Measurements from ENCODE around the gene WFDC1.
"Not testable (repeated sequence)": the region's sequence is repeated elsewhere in the genome, so short reads cannot be mapped to it uniquely, and the experiment has no call there.

The WFDC1 gene

DNA sequence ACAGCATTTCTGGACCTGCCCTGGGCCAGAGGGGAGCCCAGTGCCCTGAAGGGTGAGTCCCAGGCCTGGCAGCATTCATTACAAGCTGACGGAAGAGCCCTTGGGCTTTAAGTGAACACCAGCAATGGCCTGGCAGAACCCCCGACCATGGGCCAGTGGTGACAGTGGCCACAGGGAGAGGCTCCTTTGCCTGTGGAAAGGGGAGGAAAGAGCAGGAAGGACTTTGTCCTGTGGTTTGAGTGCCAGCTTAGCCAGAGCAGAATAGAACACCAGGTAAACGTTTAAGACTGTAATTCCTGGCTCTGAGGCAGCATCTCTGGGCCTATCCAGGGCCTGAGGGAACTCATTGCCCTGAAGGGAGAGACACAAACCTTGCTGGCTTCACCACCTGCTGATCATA lies 39.4 kb downstream of the WFDC1 start:
- no peaks in the 10 kb centered on the region for H3K4me1 ChIP-seq (ENCODE audit: insufficient read depth, low read length, poor library complexity, severe bottlenecking)
- H3K27me3 ChIP-seq (ENCODE audit: insufficient read depth, low read length, poor library complexity, severe bottlenecking) = no peaks in the 10 kb centered on the region
- H3K9me3 ChIP-seq (ENCODE audit: insufficient read depth, low read depth, low read length) = no peaks in the 10 kb centered on the region

DNA sequence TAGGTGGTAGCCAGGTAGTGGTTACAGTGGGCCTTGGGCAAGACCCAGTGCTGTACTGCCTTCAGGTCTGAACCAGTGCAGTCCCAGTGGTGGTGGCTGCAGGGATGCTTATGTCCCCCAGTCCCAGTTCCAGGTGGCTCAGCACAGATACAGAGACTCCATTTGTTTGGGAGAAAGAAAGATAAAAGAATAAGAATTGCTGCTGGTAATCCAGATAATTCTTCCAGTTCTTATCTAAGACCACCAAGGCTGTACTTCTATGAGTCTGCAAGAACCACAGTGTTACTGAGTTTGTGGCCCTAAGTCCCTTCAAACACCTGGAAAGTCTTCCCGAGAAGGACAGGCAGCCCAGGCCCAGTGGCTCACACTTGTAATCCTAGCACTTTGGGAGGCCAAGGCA lies 39.8 kb downstream of the WFDC1 start:
- Histone ChIP-seq H3K9me3 (ENCODE audit: insufficient read depth, low read depth, low read length) (no peaks in the 10 kb centered on the region), H3F3A (ENCODE audit: low read depth) (no peaks in the 10 kb centered on the region), H3K9me2 (replicated peaks; ENCODE audit: low read depth, low read length) (no peaks in the 10 kb centered on the region), H2AFZ (ENCODE audit: low read length) (no peak overlapping the region), H3K9ac (ENCODE audit: low read depth, low read length, poor library complexity, severe bottlenecking) (no peak overlapping the region), H3K36me3 (ENCODE audit: insufficient read depth, low read length) (no peaks in the 10 kb centered on the region), H3K4me3 (ENCODE audit: low read length, poor library complexity, severe bottlenecking) (no peak overlapping the region), H3K4me2 (ENCODE audit: low read depth, low read length, poor library complexity, severe bottlenecking) (no peak overlapping the region), H4K20me1 (ENCODE audit: insufficient read depth, low read length, poor library complexity, severe bottlenecking) (no peaks in the 10 kb centered on the region), H3K79me2 (ENCODE audit: insufficient read depth, low read length) (no peaks in the 10 kb centered on the region), H3K27me3 (ENCODE audit: insufficient read depth, low read length, poor library complexity, severe bottlenecking) (no peaks in the 10 kb centered on the region), H3K4me1 (ENCODE audit: insufficient read depth, low read length, poor library complexity, severe bottlenecking) (no peaks in the 10 kb centered on the region)
- TF ChIP-seq, protein P1, sequence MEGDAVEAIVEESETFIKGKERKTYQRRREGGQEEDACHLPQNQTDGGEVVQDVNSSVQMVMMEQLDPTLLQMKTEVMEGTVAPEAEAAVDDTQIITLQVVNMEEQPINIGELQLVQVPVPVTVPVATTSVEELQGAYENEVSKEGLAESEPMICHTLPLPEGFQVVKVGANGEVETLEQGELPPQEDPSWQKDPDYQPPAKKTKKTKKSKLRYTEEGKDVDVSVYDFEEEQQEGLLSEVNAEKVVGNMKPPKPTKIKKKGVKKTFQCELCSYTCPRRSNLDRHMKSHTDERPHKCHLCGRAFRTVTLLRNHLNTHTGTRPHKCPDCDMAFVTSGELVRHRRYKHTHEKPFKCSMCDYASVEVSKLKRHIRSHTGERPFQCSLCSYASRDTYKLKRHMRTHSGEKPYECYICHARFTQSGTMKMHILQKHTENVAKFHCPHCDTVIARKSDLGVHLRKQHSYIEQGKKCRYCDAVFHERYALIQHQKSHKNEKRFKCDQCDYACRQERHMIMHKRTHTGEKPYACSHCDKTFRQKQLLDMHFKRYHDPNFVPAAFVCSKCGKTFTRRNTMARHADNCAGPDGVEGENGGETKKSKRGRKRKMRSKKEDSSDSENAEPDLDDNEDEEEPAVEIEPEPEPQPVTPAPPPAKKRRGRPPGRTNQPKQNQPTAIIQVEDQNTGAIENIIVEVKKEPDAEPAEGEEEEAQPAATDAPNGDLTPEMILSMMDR (conservative IDR thresholded peaks at IDR 0.05; ENCODE audit: low read length) = no peak
- no peak for TF ChIP-seq EZH2phosphoT487 (IDR thresholded peaks at IDR 0.05; ENCODE audit: borderline replicate concordance)

More for the DNA sequence above, 39.4 kb downstream of the WFDC1 start:
- H3K4me2 ChIP-seq (ENCODE audit: low read depth, low read length, poor library complexity, severe bottlenecking) = no peak overlapping the region
- H2AFZ ChIP-seq (ENCODE audit: low read length) = no peak overlapping the region
- H3K4me3 ChIP-seq (ENCODE audit: low read length, poor library complexity, severe bottlenecking) = no peak overlapping the region
- no peak overlapping the region for H3K9ac ChIP-seq (ENCODE audit: low read depth, low read length, poor library complexity, severe bottlenecking)
- no peaks in the 10 kb centered on the region for H3F3A ChIP-seq (ENCODE audit: low read depth)
- no peaks in the 10 kb centered on the region for H3K79me2 ChIP-seq (ENCODE audit: insufficient read depth, low read length)
- TF ChIP-seq, protein P1 (conservative IDR thresholded peaks at IDR 0.05; ENCODE audit: low read length) = no peak
- no peak for TF ChIP-seq EZH2phosphoT487 (IDR thresholded peaks at IDR 0.05; ENCODE audit: borderline replicate concordance)
- H3K9me2 ChIP-seq (replicated peaks; ENCODE audit: low read depth, low read length) = no peaks in the 10 kb centered on the region
- no peaks in the 10 kb centered on the region for H3K36me3 ChIP-seq (ENCODE audit: insufficient read depth, low read length)
- no peaks in the 10 kb centered on the region for H4K20me1 ChIP-seq (ENCODE audit: insufficient read depth, low read length, poor library complexity, severe bottlenecking)

DNA sequence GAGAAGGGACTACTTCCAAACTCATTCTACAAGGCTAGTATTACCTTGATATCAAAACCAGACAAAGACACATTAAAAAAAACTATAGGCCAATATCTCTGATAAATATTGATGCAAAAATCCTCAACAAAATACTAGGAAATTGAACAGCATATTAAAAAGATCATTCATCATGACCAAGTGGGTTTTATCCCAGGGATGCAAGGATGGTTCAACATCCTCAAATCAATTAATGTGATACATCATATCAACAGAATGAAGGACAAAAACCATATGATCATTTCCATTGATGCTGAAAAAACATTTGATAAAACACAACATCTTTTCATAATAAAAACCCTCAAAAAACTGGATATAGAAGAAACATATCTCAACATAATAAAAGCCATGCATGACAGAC lies 42.6 kb downstream of the WFDC1 start:
- H3K36me3 ChIP-seq (ENCODE audit: insufficient read depth, low read length); H3K79me2 ChIP-seq (ENCODE audit: insufficient read depth, low read length); H3K27me3 ChIP-seq (ENCODE audit: insufficient read depth, low read length, poor library complexity, severe bottlenecking); H3K4me3 ChIP-seq (ENCODE audit: low read length, poor library complexity, severe bottlenecking); H3K9ac ChIP-seq (ENCODE audit: low read depth, low read length, poor library complexity, severe bottlenecking); H3K4me2 ChIP-seq (ENCODE audit: low read depth, low read length, poor library complexity, severe bottlenecking); H2AFZ ChIP-seq (ENCODE audit: low read length); H4K20me1 ChIP-seq (ENCODE audit: insufficient read depth, low read length, poor library complexity, severe bottlenecking); H3F3A ChIP-seq (ENCODE audit: low read depth); H3K4me1 ChIP-seq (ENCODE audit: insufficient read depth, low read length, poor library complexity, severe bottlenecking); H3K9me3 ChIP-seq (ENCODE audit: insufficient read depth, low read depth, low read length); H3K9me2 ChIP-seq (replicated peaks; ENCODE audit: low read depth, low read length): not testable (repeated sequence)

DNA sequence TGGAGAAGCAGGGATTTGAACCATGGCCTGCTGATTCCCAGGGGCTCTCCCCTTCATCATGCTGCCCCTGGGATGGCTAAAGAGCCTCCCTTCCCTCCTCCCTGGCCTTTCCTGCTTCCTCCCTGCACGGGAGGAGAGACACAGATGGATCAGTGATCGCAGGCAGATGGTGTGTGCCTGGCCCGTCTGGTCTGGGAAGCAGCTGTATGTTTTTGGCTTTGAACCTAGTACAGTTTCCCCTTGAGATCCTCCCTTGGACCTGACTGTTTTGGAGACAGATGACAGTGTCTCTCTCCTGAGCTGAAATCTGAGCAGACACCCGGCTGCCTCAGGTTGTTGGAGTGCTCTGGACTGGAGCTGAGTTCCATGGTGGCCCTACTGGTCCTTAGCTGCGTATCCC lies 44.6 kb downstream of the WFDC1 start:
- Histone ChIP-seq H3F3A (ENCODE audit: low read depth) (no peaks in the 10 kb centered on the region), H3K4me3 (ENCODE audit: low read length, poor library complexity, severe bottlenecking) (no peak overlapping the region), H3K9ac (ENCODE audit: low read depth, low read length, poor library complexity, severe bottlenecking) (no peak overlapping the region), H3K4me2 (ENCODE audit: low read depth, low read length, poor library complexity, severe bottlenecking) (no peak overlapping the region), H4K20me1 (ENCODE audit: insufficient read depth, low read length, poor library complexity, severe bottlenecking) (no peaks in the 10 kb centered on the region), H2AFZ (ENCODE audit: low read length) (no peak overlapping the region), H3K4me1 (ENCODE audit: insufficient read depth, low read length, poor library complexity, severe bottlenecking) (no peaks in the 10 kb centered on the region), H3K79me2 (ENCODE audit: insufficient read depth, low read length) (no peaks in the 10 kb centered on the region), H3K9me3 (ENCODE audit: insufficient read depth, low read depth, low read length) (no peaks in the 10 kb centered on the region), H3K9me2 (replicated peaks; ENCODE audit: low read depth, low read length) (no peaks in the 10 kb centered on the region), H3K36me3 (ENCODE audit: insufficient read depth, low read length) (no peaks in the 10 kb centered on the region), H3K27me3 (ENCODE audit: insufficient read depth, low read length, poor library complexity, severe bottlenecking) (no peaks in the 10 kb centered on the region)
- no peak for TF ChIP-seq EZH2phosphoT487 (IDR thresholded peaks at IDR 0.05; ENCODE audit: borderline replicate concordance)
- TF ChIP-seq, protein P1 (conservative IDR thresholded peaks at IDR 0.05; ENCODE audit: low read length) = no peak
